K562 (cell line): ENCODE measurements around the gene SDE2. TPM values are rescaled to one million over a fixed set of nuclear protein-coding genes. Genes with fewer than 3 reads are reported as not detected.
A peak's percentile ranks its signal among the peaks of the same experiment; 100 is the strongest.

Source experiments
- BRF1 ChIP-seq: IDR thresholded peaks from 3 replicates; pipeline ENCODE4 v1.6.1; 2011; ENCODE audit warnings: borderline replicate concordance, mild to moderate bottlenecking; ENCODE audit not compliant: insufficient read length; ENCODE audit errors: extremely low read depth
- CBFB ChIP-seq: sonication (generic); formaldehyde crosslinking; IDR thresholded peaks from 2 replicates; pipeline ENCODE4 v1.4.0; 2020; ENCODE audit warnings: mild to moderate bottlenecking, missing genetic modification reagents
- DDX20 ChIP-seq: fragments of 450-650 bp; IDR thresholded peaks from 2 replicates; pipeline ENCODE4 v1.6.1; 2016; ENCODE audit warnings: missing genetic modification characterization, low read depth, mild to moderate bottlenecking, missing compliant biosample characterization, moderate library complexity
- DPF2 ChIP-seq: fragments of 450-650 bp; IDR thresholded peaks from 2 replicates; pipeline ENCODE4 v1.6.1; 2016
- ELF2 ChIP-seq: fragments of 250-450 bp; sonication (Bioruptor Pico); IDR thresholded peaks from 2 replicates; pipeline ENCODE4 v1.5.0; 2021; ENCODE audit warnings: mild to moderate bottlenecking
- ELF4 ChIP-seq: fragments of 450-650 bp; formaldehyde crosslinking; IDR thresholded peaks from 2 replicates; pipeline ENCODE4 v1.4.0; 2022; ENCODE audit warnings: missing genetic modification characterization
- HES1 ChIP-seq: fragments of 450-650 bp; IDR thresholded peaks from 2 replicates; pipeline ENCODE4 v1.6.1; 2016; ENCODE audit warnings: low read depth, mild to moderate bottlenecking, moderate library complexity
- ILF3 ChIP-seq: fragments of 450-650 bp; IDR thresholded peaks from 2 replicates; pipeline ENCODE4 v1.6.1; 2018; ENCODE audit warnings: antibody characterized with exemption, mild to moderate bottlenecking, moderate library complexity, borderline replicate concordance
- LARP7 ChIP-seq: fragments of 450-650 bp; IDR thresholded peaks from 2 replicates; pipeline ENCODE4 v1.6.1; 2016
- MAFG ChIP-seq: fragments of 450-650 bp; conservative IDR thresholded peaks from 2 replicates; pipeline ENCODE4 v1.6.1; 2016; ENCODE audit warnings: missing genetic modification characterization, missing compliant biosample characterization
- MBD1 ChIP-seq: fragments of 250-450 bp; sonication (Bioruptor Pico); IDR thresholded peaks from 2 replicates; pipeline ENCODE4 v1.8.0; 2022; ENCODE audit warnings: inconsistent platforms
- PTBP1 ChIP-seq: fragments of 200-400 bp; formaldehyde crosslinking; IDR thresholded peaks from 2 replicates; pipeline ENCODE4 v1.6.1; 2017; ENCODE audit warnings: low read depth, low read length
- SNRNP70 ChIP-seq: fragments of 200-400 bp; formaldehyde crosslinking; optimal IDR thresholded peaks from 2 replicates; pipeline ENCODE3; 2017; ENCODE audit warnings: low read depth, low read length
- SPI1 ChIP-seq: IDR thresholded peaks from 2 replicates; pipeline ENCODE4 v1.6.1; 2011; ENCODE audit warnings: low read depth, low read length, control low read depth, borderline replicate concordance
- SRF ChIP-seq, 2 experiments: fragments of 250-450, 450-650 bp in 1 of 2; sonication (Bioruptor Pico) in 1 of 2; sonication (generic) in 1 of 2; formaldehyde crosslinking; IDR thresholded peaks; 2 replicates each; pipeline versions ENCODE4 v1.5.0 to v1.5.1; 2020 to 2022; ENCODE audit warnings: mild to moderate bottlenecking in 1 of 2, missing genetic modification reagents in 1 of 2
- TAF15 ChIP-seq: fragments of 200-400 bp; formaldehyde crosslinking; IDR thresholded peaks from 2 replicates; pipeline ENCODE4 v1.6.1; 2017; ENCODE audit warnings: mild to moderate bottlenecking, low read depth, low read length, moderate library complexity
- YY1 ChIP-seq, 3 experiments: IDR thresholded peaks; 2 replicates each; pipeline ENCODE4 v1.6.1; 2011; ENCODE audit warnings: low read length in 2 of 3, mild to moderate bottlenecking in 2 of 3, moderate library complexity in 2 of 3, borderline replicate concordance in 1 of 3, control low read depth in 1 of 3, low read depth in 1 of 3; ENCODE audit not compliant: insufficient read depth in 3 of 3, insufficient replicate concordance in 2 of 3, control insufficient read depth in 1 of 3, insufficient read length in 1 of 3; ENCODE audit errors: extremely low read depth in 1 of 3
- ZEB2 ChIP-seq: fragments of 450-650 bp; IDR thresholded peaks from 2 replicates; pipeline ENCODE4 v1.6.1; 2016
- ZKSCAN3 ChIP-seq: fragments of 250-450 bp; sonication (Bioruptor Pico); IDR thresholded peaks from 2 replicates; pipeline ENCODE4 v1.4.0; 2020
- ZNF175 ChIP-seq: fragments of 200-800 bp; sonication (Bioruptor generic); IDR thresholded peaks from 2 replicates; pipeline ENCODE4 v1.6.1; 2016; ENCODE audit warnings: low read depth, mild to moderate bottlenecking, missing genetic modification characterization, missing compliant biosample characterization
- ZNF239 ChIP-seq: fragments of 250-450 bp; sonication (Bioruptor Pico); IDR thresholded peaks from 2 replicates; pipeline ENCODE4 v1.4.0; 2020; ENCODE audit warnings: mild to moderate bottlenecking
- ZNF280B ChIP-seq: fragments of 250-450 bp; sonication (Bioruptor Pico); IDR thresholded peaks from 2 replicates; pipeline ENCODE4 v1.5.1; 2021; ENCODE audit warnings: mild to moderate bottlenecking
- ZNF511 ChIP-seq: sonication (generic); formaldehyde crosslinking; IDR thresholded peaks from 2 replicates; pipeline ENCODE4 v1.8.0; 2022; ENCODE audit warnings: mild to moderate bottlenecking, missing genetic modification reagents
- ZNF695 ChIP-seq: fragments of 450-650 bp; formaldehyde crosslinking; IDR thresholded peaks from 2 replicates; pipeline ENCODE4 v1.4.0; 2020; ENCODE audit warnings: mild to moderate bottlenecking, moderate library complexity
- ZNF764 ChIP-seq: fragments of 250-450 bp; sonication (Bioruptor Pico); IDR thresholded peaks from 2 replicates; pipeline ENCODE4 v1.4.0; 2020; ENCODE audit warnings: low read depth, mild to moderate bottlenecking, moderate library complexity
- polyA plus RNA-seq, 8 experiments: library from polyadenylated mRNA; depleted of rRNA in 4 of 8; stranded (reverse) in 5 of 8; unstranded in 3 of 8; fragments of >200 nt; fragmentation: Nextera tagmentation in 2 of 8; fragmentation: Illumina TruSeq in 1 of 8; extraction: Ambion mirVana in 2 of 8; extraction: Trizol in 1 of 8; gene quantifications; 2 replicates each; pipeline versions ENCODE4 v1.2.1 to v1.2.3, GENCODE V29; 2011 to 2014; ENCODE audit warnings: inconsistent platforms in 1 of 8, missing spikeins in 1 of 8
- total RNA-seq, 7 experiments: library from RNA; depleted of rRNA in 6 of 7; stranded (reverse); fragments of >200 nt in 6 of 7; fragmentation: Illumina TruSeq in 2 of 7; extraction: Trizol in 2 of 7; gene quantifications; 2 replicates each; pipeline versions ENCODE4 v1.2.1 to v1.2.3, GENCODE V29; 2011 to 2021; ENCODE audit warnings: low replicate concordance in 1 of 7

The SDE2 gene
- total and polyA plus RNA-seq, 9 of the 15 experiments (the other 6 are each of a cell fraction or from before 2014, with no cell fraction given): 14.3 to 62.3 (median 46.0) TPM

DNA sequence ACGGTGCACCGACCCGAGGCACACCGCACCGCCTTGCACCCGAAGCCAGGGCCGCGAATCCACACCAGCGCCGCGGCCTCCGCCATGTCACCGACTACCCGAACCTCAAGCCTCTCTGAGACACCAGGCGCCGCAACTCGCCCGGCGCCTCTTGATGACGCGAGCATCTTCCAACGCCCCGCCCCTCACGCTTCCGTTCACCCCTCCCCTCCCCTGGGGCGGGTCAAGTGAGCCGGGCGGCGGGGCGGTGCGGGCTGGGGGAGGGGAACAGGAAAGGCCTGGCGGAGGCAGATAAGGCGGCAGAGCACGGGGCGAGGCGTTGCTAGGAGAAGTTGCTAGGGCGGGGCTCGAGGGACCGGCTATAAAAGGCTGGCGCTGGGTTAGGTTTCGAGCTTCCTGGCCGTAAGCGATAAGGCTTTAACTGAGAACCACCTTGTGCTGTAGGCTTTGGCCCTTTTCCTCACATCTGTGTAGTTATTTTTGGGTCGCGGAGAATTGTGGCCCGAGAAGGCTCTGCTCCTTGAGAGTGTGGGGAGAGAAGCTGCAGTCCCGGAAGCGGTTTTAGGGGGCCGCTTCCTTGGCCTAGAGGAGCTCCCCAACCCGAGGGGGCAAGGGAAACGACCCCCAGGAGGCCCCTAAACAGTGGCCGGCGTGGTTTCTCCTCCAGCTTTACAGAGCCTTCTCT is at the start of gene SDE2 (continued):
- TF ChIP-seq MBD1 (no peak), ZNF280B (CRISPR knock-in tag) (no peak), BRF1 (no peak), ILF3 (peak; percentile 83; the same call in 1 of the 2 replicates), DDX20 (tag) (no peak), ZNF695 (CRISPR knock-in tag) (no peak), SPI1 (no peak), ZNF175 (CRISPR knock-in tag) (peak; percentile 92), TAF15 (no peak), SRF (CRISPR knock-in tag; IDR thresholded peaks at IDR 0.05) (peak; percentile 53 to 90; a peak in 3 of 4 replicates), ZNF511 (peak; percentile 67), ELF2 (CRISPR knock-in tag) (peak; percentile 48), MAFG (0 out of 2 replicates have a peak, but pooled peaks have one; percentile 4), ZEB2 (no peak; the same call in none of the 2 replicates), ZNF239 (CRISPR knock-in tag) (peak; percentile 52), YY1 (IDR thresholded peaks at IDR 0.05; ENCODE audit: borderline replicate concordance in 1 of 3, control insufficient read depth in 1 of 3, extremely low read depth in 1 of 3, insufficient read depth in 3 of 3, insufficient read length in 1 of 3, insufficient replicate concordance in 2 of 3, low read depth in 1 of 3, low read length in 2 of 3) (peak; percentile 70 to 95 (median 93)), HES1 (peak; percentile 94), DPF2 (peak; percentile 98), SNRNP70 (no peak), ZKSCAN3 (CRISPR knock-in tag) (no peak), PTBP1 (no peak), CBFB (CRISPR knock-in tag) (peak; percentile 28; the same call in 1 of the 2 replicates), ELF4 (CRISPR knock-in tag) (peak; percentile 89), LARP7 (peak; percentile 73; the same call in 1 of the 2 replicates), ZNF764 (CRISPR knock-in tag) (0 out of 2 replicates have a peak, but pooled peaks have one; percentile 31)
